IMR-90 (cell line): ENCODE measurements around the gene FLT3LG. TPM values are rescaled to one million over a fixed set of nuclear protein-coding genes. Genes with fewer than 3 reads are reported as not detected.

ENCODE experiments used
- ATAC-seq: fragments of 200-7000 bp; cut with Tn5 transposase; 2 replicates; pipeline ENCODE4 v1.9.1; 2020; ENCODE audit warnings: low read depth, mild to moderate bottlenecking, moderate library complexity
- BruUV-seq: library from RNA; stranded (reverse); fragments of 400-500 nt; replicated peaks from 2 replicates; lab custom pipeline; 2021; lab: Mats Ljungman, UMichigan
- CTCF ChIA-PET: fragments of 300-600 bp; formaldehyde crosslinking; extraction: SDS; loops from one replicate; lab custom pipeline; 2021; ENCODE audit warnings: antibody characterized with exemption; lab: Yijun Ruan, JAX
- POLR2A ChIA-PET: fragments of 300-600 bp; sonication (Branson Sonifier 250); formaldehyde crosslinking; loops from one replicate; lab custom pipeline; 2022; ENCODE audit warnings: antibody characterized with exemption; ENCODE audit not compliant: unreplicated experiment; lab: Charles Lee
- DNase-seq: peaks from one replicate; pipeline ENCODE4 v3.0.0; 2013
- H2AFZ ChIP-seq: replicated peaks from 2 replicates; pipeline ENCODE3; 2013; ENCODE audit warnings: low read length, mild to moderate bottlenecking; ENCODE audit not compliant: poor library complexity
- H2AK5ac ChIP-seq: 2 replicates; pipeline ENCODE4 v1.6.1; 2013; ENCODE audit warnings: low read depth, low read length, inconsistent platforms
- H2AK9ac ChIP-seq: replicated peaks from 2 replicates; pipeline ENCODE3; 2013; ENCODE audit warnings: mild to moderate bottlenecking, low read depth, low read length, moderate library complexity; ENCODE audit not compliant: poor library complexity
- H2BK120ac ChIP-seq: 2 replicates; pipeline ENCODE4 v1.6.1; 2013; ENCODE audit warnings: low read depth, low read length, inconsistent platforms
- H2BK15ac ChIP-seq: 3 replicates; pipeline ENCODE4 v1.6.1; 2013; ENCODE audit warnings: low read depth, low read length, inconsistent platforms
- H2BK20ac ChIP-seq: 2 replicates; pipeline ENCODE4 v1.6.1; 2013; ENCODE audit warnings: low read depth, mild to moderate bottlenecking, inconsistent platforms, low read length, moderate library complexity
- H2BK5ac ChIP-seq: 2 replicates; pipeline ENCODE4 v1.6.1; 2013; ENCODE audit warnings: mild to moderate bottlenecking, low read depth, low read length, inconsistent platforms; ENCODE audit not compliant: poor library complexity, severe bottlenecking
- H3K14ac ChIP-seq: replicated peaks from 2 replicates; pipeline ENCODE4 v1.6.1; 2013; ENCODE audit warnings: low read depth, low read length, inconsistent platforms
- H3K18ac ChIP-seq: 2 replicates; pipeline ENCODE4 v1.6.1; 2013; ENCODE audit warnings: low read depth, low read length, control low read depth
- H3K23ac ChIP-seq: 2 replicates; pipeline ENCODE4 v1.6.1; 2013; ENCODE audit warnings: low read depth, low read length, inconsistent platforms
- H3K27ac ChIP-seq: 2 replicates; pipeline ENCODE4 v1.5.1; 2013; ENCODE audit warnings: mild to moderate bottlenecking, control low read depth, low read length; ENCODE audit not compliant: insufficient read depth
- H3K27me3 ChIP-seq: 2 replicates; pipeline ENCODE4 v1.6.1; 2013; ENCODE audit warnings: low read length; ENCODE audit not compliant: control insufficient read depth, insufficient read depth
- H3K36me3 ChIP-seq: 2 replicates; pipeline ENCODE4 v1.6.1; 2013; ENCODE audit warnings: low read length, mixed read lengths; ENCODE audit not compliant: control insufficient read depth, insufficient read depth
- H3K4ac ChIP-seq: 2 replicates; pipeline ENCODE4 v1.6.1; 2013; ENCODE audit warnings: low read depth, low read length, inconsistent platforms
- H3K4me1 ChIP-seq: 2 replicates; pipeline ENCODE4 v1.6.1; 2013; ENCODE audit warnings: low read length, mixed read lengths; ENCODE audit not compliant: control insufficient read depth, insufficient read depth
- H3K4me2 ChIP-seq: 2 replicates; pipeline ENCODE4 v1.6.1; 2013; ENCODE audit warnings: low read depth, mild to moderate bottlenecking, control low read depth, low read length, moderate library complexity
- H3K4me3 ChIP-seq: 2 replicates; pipeline ENCODE4 v1.5.1; 2013; ENCODE audit warnings: low read depth, mild to moderate bottlenecking, control low read depth, low read length, moderate library complexity; ENCODE audit not compliant: insufficient read depth
- H3K56ac ChIP-seq: 2 replicates; pipeline ENCODE4 v1.6.1; 2013; ENCODE audit warnings: low read length, inconsistent platforms; ENCODE audit not compliant: insufficient read depth; ENCODE audit errors: extremely low read depth
- H3K79me1 ChIP-seq, 2 experiments: 2 replicates each; pipeline ENCODE4 v1.6.1; 2013; ENCODE audit warnings: low read length in 2 of 2, inconsistent platforms in 1 of 2, low read depth in 1 of 2
- H3K9ac ChIP-seq: 2 replicates; pipeline ENCODE4 v1.6.1; 2013; ENCODE audit warnings: low read depth, low read length, control low read depth
- H3K9me1 ChIP-seq: 2 replicates; pipeline ENCODE4 v1.6.1; 2013; ENCODE audit warnings: low read length, inconsistent platforms; ENCODE audit not compliant: insufficient read depth
- H3K9me3 ChIP-seq: 2 replicates; pipeline ENCODE4 v1.6.1; 2013; ENCODE audit warnings: low read length; ENCODE audit not compliant: control insufficient read depth, insufficient read depth
- H4K20me1 ChIP-seq: 2 replicates; pipeline ENCODE4 v1.6.1; 2013; ENCODE audit warnings: low read length, inconsistent platforms; ENCODE audit not compliant: insufficient read depth
- H4K5ac ChIP-seq: 2 replicates; pipeline ENCODE4 v1.6.1; 2013; ENCODE audit warnings: mild to moderate bottlenecking, low read depth, low read length, control low read depth
- H4K8ac ChIP-seq, 2 experiments: 2 replicates each; pipeline ENCODE4 v1.6.1; 2013; ENCODE audit warnings: low read depth in 2 of 2, low read length in 2 of 2, control low read depth in 1 of 2, inconsistent platforms in 1 of 2
- H4K91ac ChIP-seq: 2 replicates; pipeline ENCODE4 v1.6.1; 2013; ENCODE audit warnings: low read depth, low read length, inconsistent platforms; ENCODE audit not compliant: insufficient read depth
- CHD1 ChIP-seq: IDR thresholded peaks from 2 replicates; pipeline ENCODE4 v1.6.1; 2012; ENCODE audit warnings: low read depth, low read length, improper control_type of control experiment
- FOS ChIP-seq: fragments of 150-350 bp; IDR thresholded peaks from 2 replicates; pipeline ENCODE4 v1.6.1; 2016; ENCODE audit warnings: low read depth, low read length
- MAZ ChIP-seq: IDR thresholded peaks from 2 replicates; pipeline ENCODE4 v1.6.1; 2012; ENCODE audit warnings: low read depth, mild to moderate bottlenecking, low read length, improper control_type of control experiment, moderate library complexity, borderline replicate concordance
- MXI1 ChIP-seq: IDR thresholded peaks from 2 replicates; pipeline ENCODE4 v1.6.1; 2012; ENCODE audit warnings: low read depth, mild to moderate bottlenecking, low read length, moderate library complexity, borderline replicate concordance
- NFE2L2 ChIP-seq: fragments of 150-350 bp; IDR thresholded peaks from 2 replicates; pipeline ENCODE4 v1.6.1; 2016; ENCODE audit warnings: low read depth, mild to moderate bottlenecking, low read length
- POLR2A ChIP-seq: IDR thresholded peaks from 2 replicates; pipeline ENCODE4 v1.6.1; 2012; ENCODE audit warnings: mild to moderate bottlenecking, low read depth, low read length
- RAD21 ChIP-seq: IDR thresholded peaks from 2 replicates; pipeline ENCODE4 v1.6.1; 2012; ENCODE audit warnings: low read length, improper control_type of control experiment
- RCOR1 ChIP-seq: IDR thresholded peaks from 2 replicates; pipeline ENCODE4 v1.6.1; 2012; ENCODE audit warnings: mild to moderate bottlenecking, low read length, improper control_type of control experiment; ENCODE audit not compliant: insufficient replicate concordance
- RFX5 ChIP-seq: IDR thresholded peaks from 2 replicates; pipeline ENCODE4 v1.8.0; 2012; ENCODE audit warnings: low read depth, mild to moderate bottlenecking, low read length, moderate library complexity
- SMC3 ChIP-seq: fragments of 150-350 bp; IDR thresholded peaks from 2 replicates; pipeline ENCODE4 v1.6.1; 2016; ENCODE audit warnings: low read depth, mild to moderate bottlenecking, antibody characterized with exemption, low read length, moderate library complexity
- WGBS, 2 experiments: methylation state at CpG; one replicate each; pipeline versions ENCODE4 v1.1.5 to v1.1.7; 2013; ENCODE audit warnings: missing lambda C conversion rate in 2 of 2; ENCODE audit not compliant: insufficient read length in 1 of 2; ENCODE audit errors: extremely low coverage in 2 of 2; 5-methylcytosine and 5-hydroxymethylcytosine counted together
- dilution Hi-C: fragments of 300-500 bp; cut with HindIII; formaldehyde crosslinking; loops from one replicate; pipeline ENCODE4 v1.14.3; 2018; ENCODE audit warnings: low sequenced_read_pairs; ENCODE audit not compliant: unreplicated experiment
- in situ Hi-C: fragments of 300-500 bp; cut with MboI; formaldehyde crosslinking; loops from 3 replicates; pipeline ENCODE4 v1.14.3; 2019; ENCODE audit warnings: low sequenced_read_pairs, inconsistent platforms, mixed read lengths
- intact Hi-C: fragments of 100-400 bp; cut with micrococcal nuclease; formaldehyde crosslinking; loops from 2 replicates; pipeline ENCODE4 v1.10.0; 2022
- polyA plus RNA-seq, 3 experiments: library from polyadenylated mRNA; depleted of rRNA; stranded (reverse); fragments of >200 nt; gene quantifications; 2 replicates each; pipeline ENCODE4 v1.2.3, GENCODE V29; 2012; ENCODE audit warnings: low replicate concordance in 1 of 3
- total RNA-seq: library from RNA; depleted of rRNA; stranded (reverse); fragments of >200 nt; gene quantifications from 2 replicates; pipeline ENCODE4 v1.2.3, GENCODE V29; 2012
- TF ChIP-seq, protein P1 (sequence below): conservative IDR thresholded peaks from 2 replicates; pipeline ENCODE4 v1.5.1; 2012; ENCODE audit warnings: mild to moderate bottlenecking, low read depth, low read length, improper control_type of control experiment
- TF ChIP-seq, protein P2 (sequence below): fragments of 150-350 bp; IDR thresholded peaks from 2 replicates; pipeline ENCODE4 v1.6.1; 2016; ENCODE audit warnings: low read depth, mild to moderate bottlenecking, low read length, moderate library complexity, borderline replicate concordance

Gene FLT3LG
- total and polyA plus RNA-seq, 2 of the 4 experiments (the other 2 are of a cell fraction): 0.90 to 8.3 TPM

DNA sequence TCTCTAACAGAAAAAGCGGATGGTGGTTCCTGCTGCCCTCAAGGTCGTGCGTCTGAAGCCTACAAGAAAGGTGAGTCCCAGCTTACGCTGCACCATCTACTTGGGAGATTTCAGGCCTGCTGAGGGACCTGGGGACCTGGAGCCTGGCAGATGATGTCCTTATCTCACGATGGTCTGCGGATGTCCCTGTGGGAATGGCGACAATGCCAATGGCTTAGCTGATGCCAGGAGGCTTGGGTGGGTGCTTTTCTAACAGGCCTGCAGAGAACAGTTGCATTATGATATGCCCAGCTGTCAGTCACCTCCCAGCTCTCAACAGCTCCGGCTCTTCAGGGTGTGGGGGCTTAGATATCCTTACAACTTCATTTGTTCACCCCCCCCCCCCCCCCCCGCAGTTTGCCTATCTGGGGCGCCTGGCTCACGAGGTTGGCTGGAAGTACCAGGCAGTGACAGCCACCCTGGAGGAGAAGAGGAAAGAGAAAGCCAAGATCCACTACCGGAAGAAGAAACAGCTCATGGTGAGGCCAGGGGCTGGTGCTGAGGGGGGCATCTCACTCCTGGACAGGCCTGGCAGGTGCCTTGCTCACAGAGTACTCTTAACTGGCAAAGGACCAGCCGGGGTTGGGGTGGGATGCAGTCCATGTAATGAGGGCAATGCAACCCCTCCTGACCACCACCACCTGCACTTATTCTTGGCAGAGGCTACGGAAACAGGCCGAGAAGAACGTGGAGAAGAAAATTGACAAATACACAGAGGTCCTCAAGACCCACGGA is 17.2 kb downstream of the FLT3LG start:
- Histone ChIP-seq H2BK15ac (no peak overlapping the region), H3K27ac (no peak overlapping the region), H2AK5ac (no peak overlapping the region), H3K9me1 (peaks cover 5% of the 10 kb centered on the region), H4K91ac (no peak overlapping the region), H2BK20ac (no peak overlapping the region), H2AFZ (no peak overlapping the region), H3K18ac (no peak overlapping the region), H3K14ac (no peak overlapping the region), H3K23ac (no peak overlapping the region; the same call in 1 of the 2 replicates), H3K56ac (no peak overlapping the region), H3K4me3 (no peak overlapping the region), H3K36me3 (peaks cover 47% of the 10 kb centered on the region), H4K5ac (no peak overlapping the region), H3K9me3 (no peaks in the 10 kb centered on the region), H4K20me1 (peaks cover 56% of the 10 kb centered on the region), H4K8ac (no peak overlapping the region), H3K79me1 (peaks cover 11 to 39% of the 10 kb centered on the region in 2 experiments), H3K4ac (no peak overlapping the region), H2AK9ac (peak overlapping the region; percentile 69), H3K4me2 (no peak overlapping the region), H3K4me1 (peaks cover 7% of the 10 kb centered on the region), H3K9ac (no peak overlapping the region), H3K27me3 (no peaks in the 10 kb centered on the region), H2BK120ac (no peak overlapping the region), H2BK5ac (no peak overlapping the region)
- dilution Hi-C loops: no loop called here
- ChIA-PET POLR2A (no interaction called here), CTCF (no interaction called here)
- ATAC-seq (no peak), DNase-seq (no peak)
- no peak for TF ChIP-seq CHD1
- no peak for TF ChIP-seq MAZ
- TF ChIP-seq NFE2L2: no peak
- TF ChIP-seq FOS: no peak
- TF ChIP-seq RCOR1: no peak
- no peak for TF ChIP-seq RAD21
- TF ChIP-seq, protein P1, sequence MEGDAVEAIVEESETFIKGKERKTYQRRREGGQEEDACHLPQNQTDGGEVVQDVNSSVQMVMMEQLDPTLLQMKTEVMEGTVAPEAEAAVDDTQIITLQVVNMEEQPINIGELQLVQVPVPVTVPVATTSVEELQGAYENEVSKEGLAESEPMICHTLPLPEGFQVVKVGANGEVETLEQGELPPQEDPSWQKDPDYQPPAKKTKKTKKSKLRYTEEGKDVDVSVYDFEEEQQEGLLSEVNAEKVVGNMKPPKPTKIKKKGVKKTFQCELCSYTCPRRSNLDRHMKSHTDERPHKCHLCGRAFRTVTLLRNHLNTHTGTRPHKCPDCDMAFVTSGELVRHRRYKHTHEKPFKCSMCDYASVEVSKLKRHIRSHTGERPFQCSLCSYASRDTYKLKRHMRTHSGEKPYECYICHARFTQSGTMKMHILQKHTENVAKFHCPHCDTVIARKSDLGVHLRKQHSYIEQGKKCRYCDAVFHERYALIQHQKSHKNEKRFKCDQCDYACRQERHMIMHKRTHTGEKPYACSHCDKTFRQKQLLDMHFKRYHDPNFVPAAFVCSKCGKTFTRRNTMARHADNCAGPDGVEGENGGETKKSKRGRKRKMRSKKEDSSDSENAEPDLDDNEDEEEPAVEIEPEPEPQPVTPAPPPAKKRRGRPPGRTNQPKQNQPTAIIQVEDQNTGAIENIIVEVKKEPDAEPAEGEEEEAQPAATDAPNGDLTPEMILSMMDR: no peak
- no peak for TF ChIP-seq SMC3
- TF ChIP-seq POLR2A: no peak
- TF ChIP-seq MXI1: no peak
- TF ChIP-seq, protein P2, sequence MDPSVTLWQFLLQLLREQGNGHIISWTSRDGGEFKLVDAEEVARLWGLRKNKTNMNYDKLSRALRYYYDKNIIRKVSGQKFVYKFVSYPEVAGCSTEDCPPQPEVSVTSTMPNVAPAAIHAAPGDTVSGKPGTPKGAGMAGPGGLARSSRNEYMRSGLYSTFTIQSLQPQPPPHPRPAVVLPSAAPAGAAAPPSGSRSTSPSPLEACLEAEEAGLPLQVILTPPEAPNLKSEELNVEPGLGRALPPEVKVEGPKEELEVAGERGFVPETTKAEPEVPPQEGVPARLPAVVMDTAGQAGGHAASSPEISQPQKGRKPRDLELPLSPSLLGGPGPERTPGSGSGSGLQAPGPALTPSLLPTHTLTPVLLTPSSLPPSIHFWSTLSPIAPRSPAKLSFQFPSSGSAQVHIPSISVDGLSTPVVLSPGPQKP: no peak
- no peak for TF ChIP-seq RFX5
- no TSS peak for BruUV-seq
- intact Hi-C loops: no loop called here
- in situ Hi-C loops: loop anchor here (10.0 kb wide), 1 partner anchor 174 kb away; the partner anchor contains the start of genes BCL2L12 and IRF3
- WGBS, 2 experiments: no CpG with 5 or more reads among the region's 17 CpGs
